ENCODE data around the gene GJB4.

DNA sequence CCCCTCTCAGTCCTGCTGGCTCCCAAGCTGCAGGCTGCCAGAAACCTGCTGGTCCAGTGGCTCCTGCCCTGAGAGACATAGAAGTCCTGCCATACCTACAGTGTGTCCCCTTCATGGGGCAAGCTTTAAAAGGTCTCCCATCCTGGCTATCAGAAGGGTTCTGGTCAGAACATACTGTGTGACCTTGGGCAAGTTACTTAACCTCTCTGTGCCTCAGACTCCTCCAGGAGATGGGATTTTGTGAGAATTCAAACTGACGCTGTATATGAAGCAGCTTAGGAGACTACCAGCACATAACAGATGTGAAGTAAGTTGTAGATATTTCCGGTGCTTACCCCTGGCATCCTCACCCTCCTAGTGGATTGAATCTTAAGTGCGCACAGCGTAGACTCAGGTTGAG lies 13.4 kb upstream of the GJB4 start:
- TF ChIP-seq, protein P1, sequence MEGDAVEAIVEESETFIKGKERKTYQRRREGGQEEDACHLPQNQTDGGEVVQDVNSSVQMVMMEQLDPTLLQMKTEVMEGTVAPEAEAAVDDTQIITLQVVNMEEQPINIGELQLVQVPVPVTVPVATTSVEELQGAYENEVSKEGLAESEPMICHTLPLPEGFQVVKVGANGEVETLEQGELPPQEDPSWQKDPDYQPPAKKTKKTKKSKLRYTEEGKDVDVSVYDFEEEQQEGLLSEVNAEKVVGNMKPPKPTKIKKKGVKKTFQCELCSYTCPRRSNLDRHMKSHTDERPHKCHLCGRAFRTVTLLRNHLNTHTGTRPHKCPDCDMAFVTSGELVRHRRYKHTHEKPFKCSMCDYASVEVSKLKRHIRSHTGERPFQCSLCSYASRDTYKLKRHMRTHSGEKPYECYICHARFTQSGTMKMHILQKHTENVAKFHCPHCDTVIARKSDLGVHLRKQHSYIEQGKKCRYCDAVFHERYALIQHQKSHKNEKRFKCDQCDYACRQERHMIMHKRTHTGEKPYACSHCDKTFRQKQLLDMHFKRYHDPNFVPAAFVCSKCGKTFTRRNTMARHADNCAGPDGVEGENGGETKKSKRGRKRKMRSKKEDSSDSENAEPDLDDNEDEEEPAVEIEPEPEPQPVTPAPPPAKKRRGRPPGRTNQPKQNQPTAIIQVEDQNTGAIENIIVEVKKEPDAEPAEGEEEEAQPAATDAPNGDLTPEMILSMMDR (IDR thresholded peaks at IDR 0.05; ENCODE audit: poor library complexity): no peak
- no peak for TF ChIP-seq EZH2phosphoT487 (IDR thresholded peaks at IDR 0.05; ENCODE audit: low read depth, severe bottlenecking, unreplicated experiment)

Measured in hepatocyte (in vitro differentiated cells).